ENCODE results near the gene GPR176. TPM values are rescaled to one million over a fixed set of nuclear protein-coding genes. Genes with fewer than 3 reads are reported as not detected.

The GPR176 gene
- total and polyA plus RNA-seq, 4 donors, result 18.2 to 73.6 (median 31.1) TPM

GRCh38 chr15:39890621-39891020 lies 29.4 kb downstream of the GPR176 start:
- H3K9me3 ChIP-seq (ENCODE audit: control insufficient read depth, low read length), result no peaks in the 10 kb centered on the region
- DNase-seq, result no peak
- no peak for ATAC-seq (ENCODE audit: low FRiP score)
- peaks cover 0 to 3% of the 10 kb centered on the region in 2 donors for H3K36me3 ChIP-seq (ENCODE audit: control insufficient read depth in 1 of 2, insufficient read depth in 2 of 2, low read length in 1 of 2)
- no peak overlapping the region for H3K4me3 ChIP-seq (ENCODE audit: low read length in 2 of 2)
- intact Hi-C loops (cut with DNase I), result no loop called here
- H3K27ac ChIP-seq (ENCODE audit: low read depth in 1 of 2, low read length in 2 of 2), result no peak overlapping the region
- H3K27me3 ChIP-seq (ENCODE audit: control insufficient read depth in 1 of 2, insufficient read depth in 2 of 2, low read length in 1 of 2), result no peaks in the 10 kb centered on the region
- peaks cover 0 to 2% of the 10 kb centered on the region in 2 donors for H3K4me1 ChIP-seq (ENCODE audit: control insufficient read depth in 1 of 2, insufficient read depth in 2 of 2, low read length in 2 of 2)

GRCh38 chr15:39889601-39890000 lies 30.5 kb downstream of the GPR176 start:
- no peaks in the 10 kb centered on the region for H3K9me3 ChIP-seq (ENCODE audit: control insufficient read depth, low read length)
- no peaks in the 10 kb centered on the region for H3K27me3 ChIP-seq (ENCODE audit: control insufficient read depth in 1 of 2, insufficient read depth in 2 of 2, low read length in 1 of 2)
- whole genome bisulfite sequencing, 2 donors, result 99% methylated on average over 3 of the region's 3 CpGs
- H3K4me1 ChIP-seq (ENCODE audit: control insufficient read depth in 1 of 2, insufficient read depth in 2 of 2, low read length in 2 of 2), result peaks cover 0 to 2% of the 10 kb centered on the region in 2 donors
- intact Hi-C loops (cut with DNase I), result loop anchor here in 1 of 2 donors (10.0 kb wide), 1 partner anchor 55 kb away; no protein-coding TSS in a partner anchor
- no peak overlapping the region for H3K4me3 ChIP-seq (ENCODE audit: low read length in 2 of 2)
- H3K27ac ChIP-seq (ENCODE audit: low read depth in 1 of 2, low read length in 2 of 2), result no peak overlapping the region
- DNase-seq, result no peak
- no peak for ATAC-seq (ENCODE audit: low FRiP score)
- peaks cover 0 to 3% of the 10 kb centered on the region in 2 donors for H3K36me3 ChIP-seq (ENCODE audit: control insufficient read depth in 1 of 2, insufficient read depth in 2 of 2, low read length in 1 of 2)

- DNase-seq, result no peak
- Histone ChIP-seq H3K4me3 (ENCODE audit: low read length in 2 of 2) (no peak overlapping the region), H3K36me3 (ENCODE audit: control insufficient read depth in 1 of 2, insufficient read depth in 2 of 2, low read length in 1 of 2) (peaks cover 0 to 3% of the 10 kb centered on the region in 2 donors), H3K4me1 (ENCODE audit: control insufficient read depth in 1 of 2, insufficient read depth in 2 of 2, low read length in 2 of 2) (peaks cover 0 to 2% of the 10 kb centered on the region in 2 donors), H3K27ac (ENCODE audit: low read depth in 1 of 2, low read length in 2 of 2) (no peak overlapping the region), H3K27me3 (ENCODE audit: control insufficient read depth in 1 of 2, insufficient read depth in 2 of 2, low read length in 1 of 2) (no peaks in the 10 kb centered on the region), H3K9me3 (ENCODE audit: control insufficient read depth, low read length) (no peaks in the 10 kb centered on the region)
- intact Hi-C loops (cut with DNase I), result loop anchor here in 1 of 2 donors (10.0 kb wide), 1 partner anchor 54 kb away; no protein-coding TSS in a partner anchor
- 90 to 91% methylated on average over 2 of the region's 2 CpGs for WGBS, 2 donors
- ATAC-seq (ENCODE audit: low FRiP score), result no peak
Observed at GRCh38 chr15:39888809-39889208, 31.3 kb downstream of the GPR176 start.

GRCh38 chr15:39888243-39888642 lies 31.8 kb downstream of the GPR176 start:
- DNase-seq, result no peak
- H3K27me3 ChIP-seq (ENCODE audit: control insufficient read depth in 1 of 2, insufficient read depth in 2 of 2, low read length in 1 of 2), result no peaks in the 10 kb centered on the region
- H3K36me3 ChIP-seq (ENCODE audit: control insufficient read depth in 1 of 2, insufficient read depth in 2 of 2, low read length in 1 of 2), result peaks cover 0 to 3% of the 10 kb centered on the region in 2 donors
- no peaks in the 10 kb centered on the region for H3K9me3 ChIP-seq (ENCODE audit: control insufficient read depth, low read length)
- ATAC-seq (ENCODE audit: low FRiP score), result no peak
- H3K27ac ChIP-seq (ENCODE audit: low read depth in 1 of 2, low read length in 2 of 2), result no peak overlapping the region
- intact Hi-C loops (cut with DNase I), result loop anchor here in 1 of 2 donors (10.0 kb wide), 1 partner anchor 53 kb away; no protein-coding TSS in a partner anchor
- WGBS, 2 donors, result 97 to 100% methylated on average over 1 of the region's 1 CpG
- no peak overlapping the region for H3K4me3 ChIP-seq (ENCODE audit: low read length in 2 of 2)
- H3K4me1 ChIP-seq (ENCODE audit: control insufficient read depth in 1 of 2, insufficient read depth in 2 of 2, low read length in 2 of 2), result peaks cover 0 to 2% of the 10 kb centered on the region in 2 donors

- intact Hi-C loops (cut with DNase I), result loop anchor here in 1 of 2 donors (10.0 kb wide), 1 partner anchor 53 kb away; no protein-coding TSS in a partner anchor
- H3K27ac ChIP-seq (ENCODE audit: low read depth in 1 of 2, low read length in 2 of 2), result no peak overlapping the region
- WGBS, 2 donors, result 31 to 33% methylated on average over 1 of the region's 1 CpG
- no peak for ATAC-seq (ENCODE audit: low FRiP score)
- H3K27me3 ChIP-seq (ENCODE audit: control insufficient read depth in 1 of 2, insufficient read depth in 2 of 2, low read length in 1 of 2), result no peaks in the 10 kb centered on the region
- no peak for DNase-seq
- peaks cover 0 to 2% of the 10 kb centered on the region in 2 donors for H3K4me1 ChIP-seq (ENCODE audit: control insufficient read depth in 1 of 2, insufficient read depth in 2 of 2, low read length in 2 of 2)
- no peak overlapping the region for H3K4me3 ChIP-seq (ENCODE audit: low read length in 2 of 2)
- H3K36me3 ChIP-seq (ENCODE audit: control insufficient read depth in 1 of 2, insufficient read depth in 2 of 2, low read length in 1 of 2), result peaks cover 0 to 3% of the 10 kb centered on the region in 2 donors
- no peaks in the 10 kb centered on the region for H3K9me3 ChIP-seq (ENCODE audit: control insufficient read depth, low read length)
Observed at GRCh38 chr15:39887832-39888231, 32.2 kb downstream of the GPR176 start.

- Histone ChIP-seq H3K4me3 (ENCODE audit: low read length in 2 of 2) (no peak overlapping the region), H3K36me3 (ENCODE audit: control insufficient read depth in 1 of 2, insufficient read depth in 2 of 2, low read length in 1 of 2) (peaks cover 0 to 3% of the 10 kb centered on the region in 2 donors), H3K27me3 (ENCODE audit: control insufficient read depth in 1 of 2, insufficient read depth in 2 of 2, low read length in 1 of 2) (no peaks in the 10 kb centered on the region), H3K4me1 (ENCODE audit: control insufficient read depth in 1 of 2, insufficient read depth in 2 of 2, low read length in 2 of 2) (peaks cover 0 to 2% of the 10 kb centered on the region in 2 donors), H3K9me3 (ENCODE audit: control insufficient read depth, low read length) (no peaks in the 10 kb centered on the region), H3K27ac (ENCODE audit: low read depth in 1 of 2, low read length in 2 of 2) (no peak overlapping the region)
- ATAC-seq (ENCODE audit: low FRiP score) (no peak), DNase-seq (no peak)
- 92 to 93% methylated on average over 1 of the region's 1 CpG for WGBS, 2 donors
- intact Hi-C loops (cut with DNase I), result loop anchor here in 1 of 2 donors (10.0 kb wide), 1 partner anchor 52 kb away; no protein-coding TSS in a partner anchor
Observed at GRCh38 chr15:39887211-39887610, 32.9 kb downstream of the GPR176 start.

- Histone ChIP-seq H3K9me3 (ENCODE audit: control insufficient read depth, low read length) (no peaks in the 10 kb centered on the region), H3K36me3 (ENCODE audit: control insufficient read depth in 1 of 2, insufficient read depth in 2 of 2, low read length in 1 of 2) (peaks cover 0 to 2% of the 10 kb centered on the region in 2 donors), H3K27ac (ENCODE audit: low read depth in 1 of 2, low read length in 2 of 2) (no peak overlapping the region), H3K27me3 (ENCODE audit: control insufficient read depth in 1 of 2, insufficient read depth in 2 of 2, low read length in 1 of 2) (no peaks in the 10 kb centered on the region), H3K4me3 (ENCODE audit: low read length in 2 of 2) (no peak overlapping the region), H3K4me1 (ENCODE audit: control insufficient read depth in 1 of 2, insufficient read depth in 2 of 2, low read length in 2 of 2) (peaks cover 0 to 2% of the 10 kb centered on the region in 2 donors)
- no peak for ATAC-seq (ENCODE audit: low FRiP score)
- WGBS, 2 donors, result 73 to 81% methylated on average over 3 of the region's 3 CpGs
- no peak for DNase-seq
- intact Hi-C loops (cut with DNase I), result loop anchor here in 1 of 2 donors (10.0 kb wide), 1 partner anchor 52 kb away; no protein-coding TSS in a partner anchor
Observed at GRCh38 chr15:39886418-39886817, 33.6 kb downstream of the GPR176 start.

GRCh38 chr15:39885099-39885777 lies 34.8 kb downstream of the GPR176 start:
- Histone ChIP-seq H3K9me3 (ENCODE audit: control insufficient read depth, low read length) (no peaks in the 10 kb centered on the region), H3K4me1 (ENCODE audit: control insufficient read depth in 1 of 2, insufficient read depth in 2 of 2, low read length in 2 of 2) (peaks cover 0 to 2% of the 10 kb centered on the region in 2 donors), H3K36me3 (ENCODE audit: control insufficient read depth in 1 of 2, insufficient read depth in 2 of 2, low read length in 1 of 2) (no peaks in the 10 kb centered on the region), H3K27ac (ENCODE audit: low read depth in 1 of 2, low read length in 2 of 2) (no peak overlapping the region), H3K4me3 (ENCODE audit: low read length in 2 of 2) (no peak overlapping the region), H3K27me3 (ENCODE audit: control insufficient read depth in 1 of 2, insufficient read depth in 2 of 2, low read length in 1 of 2) (no peaks in the 10 kb centered on the region)
- ATAC-seq (ENCODE audit: low FRiP score) (no peak), DNase-seq (no peak)
- intact Hi-C loops (cut with DNase I), result loop anchor here in 1 of 2 donors (10.0 kb wide), 1 partner anchor 50 kb away; no protein-coding TSS in a partner anchor

- H3K27me3 ChIP-seq (ENCODE audit: control insufficient read depth in 1 of 2, insufficient read depth in 2 of 2, low read length in 1 of 2), result no peaks in the 10 kb centered on the region
- no peak for DNase-seq
- H3K36me3 ChIP-seq (ENCODE audit: control insufficient read depth in 1 of 2, insufficient read depth in 2 of 2, low read length in 1 of 2), result no peaks in the 10 kb centered on the region
- H3K9me3 ChIP-seq (ENCODE audit: control insufficient read depth, low read length), result no peaks in the 10 kb centered on the region
- intact Hi-C loops (cut with DNase I), result loop anchor here in 1 of 2 donors (10.0 kb wide), 1 partner anchor 50 kb away; no protein-coding TSS in a partner anchor
- no peak overlapping the region for H3K4me3 ChIP-seq (ENCODE audit: low read length in 2 of 2)
- ATAC-seq (ENCODE audit: low FRiP score), result no peak
- H3K27ac ChIP-seq (ENCODE audit: low read depth in 1 of 2, low read length in 2 of 2), result no peak overlapping the region
- peaks cover 0 to 2% of the 10 kb centered on the region in 2 donors for H3K4me1 ChIP-seq (ENCODE audit: control insufficient read depth in 1 of 2, insufficient read depth in 2 of 2, low read length in 2 of 2)
Observed at GRCh38 chr15:39884351-39884750, 35.7 kb downstream of the GPR176 start.

All from aorta (tissue), 5 donors.